GM21717 (cell line): ENCODE data around the gene PKNOX1.
"Not testable (repeated sequence)": the region's sequence is repeated elsewhere in the genome, so short reads cannot be mapped to it uniquely, and the experiment has no call there.

Source experiments
- ATAC-seq: cut with Tn5 transposase; IDR thresholded peaks from one replicate; pipeline ENCODE4 v1.9.1; 2021; ENCODE audit warnings: mild to moderate bottlenecking, moderate library complexity; ENCODE audit not compliant: unreplicated experiment

PKNOX1 gene

GRCh38 chr21:43015906-43016540, 41.7 kb downstream of the PKNOX1 start:
- no peak for ATAC-seq

DNA sequence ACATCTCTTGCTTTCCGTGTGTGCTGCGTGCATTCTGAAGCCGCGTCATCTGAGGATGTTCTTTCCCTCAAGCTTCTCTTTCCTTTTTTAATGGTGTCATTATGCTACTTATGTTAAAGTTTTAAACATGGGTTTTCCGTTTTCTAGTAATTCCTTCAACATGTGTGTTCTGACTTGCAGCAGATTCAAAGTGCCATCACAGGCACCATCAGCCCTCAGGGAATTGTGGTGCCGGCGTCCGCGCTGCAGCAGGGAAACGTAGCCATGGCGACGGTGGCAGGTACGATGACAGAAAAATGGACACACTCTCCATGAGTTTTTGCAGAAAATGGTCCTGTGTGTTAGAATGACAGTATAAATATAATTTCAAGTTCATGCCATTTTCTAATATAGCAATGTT, 42.4 kb downstream of the PKNOX1 start:
- no peak for ATAC-seq

DNA sequence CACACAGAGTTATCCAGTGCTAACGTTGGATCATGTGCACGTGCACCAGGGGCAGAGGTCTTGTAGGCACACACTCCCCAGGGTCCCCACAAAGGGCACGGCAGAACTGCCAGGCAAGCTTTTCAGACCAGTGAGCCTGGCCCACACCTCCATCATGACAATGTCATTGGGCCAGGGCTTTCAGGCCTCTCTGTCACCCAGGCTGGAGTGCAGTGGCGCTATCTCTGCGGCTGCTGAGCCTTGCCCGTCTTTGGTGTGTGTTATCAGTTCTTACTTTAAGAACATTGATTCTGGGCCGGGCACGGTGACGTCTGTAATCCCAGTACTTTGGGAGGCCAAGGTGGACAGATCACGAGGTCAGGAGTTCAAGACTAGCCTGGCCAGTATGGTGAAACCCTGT, 44.2 kb downstream of the PKNOX1 start:
- ATAC-seq: no peak

DNA sequence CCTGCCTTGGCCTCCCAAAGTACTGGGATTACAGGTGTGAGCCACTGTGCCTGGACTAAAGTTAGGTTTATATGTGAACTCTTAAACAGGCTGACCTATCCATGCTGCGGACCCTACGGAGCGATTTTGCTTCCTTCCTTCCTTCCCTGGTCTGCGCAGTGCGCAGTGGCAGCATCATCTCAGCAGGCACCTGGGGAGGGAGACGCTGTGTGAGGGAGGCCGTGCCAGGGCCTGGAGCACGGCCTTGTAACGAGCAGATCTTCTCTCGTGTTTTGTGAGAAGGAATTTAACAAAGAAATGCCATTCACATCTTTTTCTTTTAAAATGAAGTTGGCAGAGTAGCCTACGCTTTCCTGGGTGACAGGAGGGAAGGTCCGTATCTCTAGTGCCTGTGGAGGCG, 45.8 kb downstream of the PKNOX1 start:
- ATAC-seq: no peak

DNA sequence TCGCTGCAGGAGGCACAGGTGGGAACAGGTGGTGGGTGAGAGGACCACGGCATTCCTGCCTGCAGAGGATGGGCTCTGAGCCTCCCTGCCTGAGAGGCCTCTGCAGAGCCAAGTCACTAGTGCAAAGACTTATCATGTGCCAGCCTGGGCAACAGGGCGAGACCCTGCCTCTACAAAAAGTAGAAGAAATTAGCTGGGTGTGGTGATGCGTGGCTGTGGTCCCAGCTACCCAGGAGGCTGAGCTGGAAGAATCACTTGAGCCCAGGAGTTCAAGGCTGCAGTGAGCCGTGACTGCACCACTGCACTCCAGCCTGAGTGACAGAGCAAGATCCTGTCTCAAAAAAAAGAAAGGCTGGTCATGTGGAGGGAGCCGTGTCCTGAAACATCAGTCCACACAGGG, 46.4 kb downstream of the PKNOX1 start:
- ATAC-seq: no peak

DNA sequence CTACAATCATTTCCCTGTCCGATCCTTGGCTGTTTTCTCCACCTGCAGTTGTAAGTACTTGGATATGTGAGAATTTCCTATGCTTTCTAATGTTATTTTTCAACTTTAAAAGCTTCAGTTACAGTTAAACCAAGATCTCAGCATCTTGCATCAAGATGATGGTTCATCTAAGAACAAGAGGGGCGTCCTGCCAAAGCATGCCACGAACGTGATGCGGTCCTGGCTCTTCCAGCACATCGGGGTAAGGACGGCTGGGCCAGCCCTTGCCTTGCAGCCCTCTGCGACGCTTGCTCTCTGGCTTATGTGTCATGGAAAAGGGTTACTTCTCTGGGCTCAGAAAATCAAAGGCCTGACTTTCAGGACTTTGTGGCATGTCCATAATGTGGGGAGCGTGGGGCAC, 46.8 kb downstream of the PKNOX1 start:
- ATAC-seq: no peak

GRCh38 chr21:43021756-43022600, 47.6 kb downstream of the PKNOX1 start:
- no peak for ATAC-seq

- no peak for ATAC-seq
Observed at GRCh38 chr21:43023175-43023574, 48.8 kb downstream of the PKNOX1 start.

- ATAC-seq: no peak
Observed at GRCh38 chr21:43024439-43025136, 50.2 kb downstream of the PKNOX1 start.

DNA sequence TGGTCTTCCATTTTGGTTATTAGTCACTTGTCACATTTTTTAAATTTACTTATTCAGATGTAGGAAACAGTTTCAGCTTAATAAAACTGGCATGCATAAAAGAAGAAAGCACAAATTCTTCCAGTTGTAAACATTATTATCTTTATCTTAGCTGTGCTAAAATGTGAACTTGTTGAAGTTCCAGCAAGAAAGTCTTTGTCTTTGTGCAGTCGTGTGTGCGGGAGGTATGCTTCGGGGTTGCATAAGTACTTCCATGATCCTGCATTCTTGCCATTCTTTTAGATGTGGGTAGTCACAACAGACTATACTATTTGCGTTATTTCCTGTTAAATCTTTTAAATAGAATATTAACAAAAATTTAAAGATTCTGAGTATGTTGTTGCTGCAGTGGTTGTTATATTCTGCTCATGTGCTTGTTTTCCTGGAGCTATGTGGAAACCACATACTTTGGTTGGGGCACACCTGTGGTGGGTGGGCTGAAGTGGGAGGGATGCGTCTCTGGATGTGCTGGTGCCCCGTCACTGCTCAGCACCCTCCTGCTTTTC, 51.3 kb downstream of the PKNOX1 start:
- no peak for ATAC-seq

GRCh38 chr21:43027846-43028731, 53.7 kb downstream of the PKNOX1 start:
- ATAC-seq: no peak

DNA sequence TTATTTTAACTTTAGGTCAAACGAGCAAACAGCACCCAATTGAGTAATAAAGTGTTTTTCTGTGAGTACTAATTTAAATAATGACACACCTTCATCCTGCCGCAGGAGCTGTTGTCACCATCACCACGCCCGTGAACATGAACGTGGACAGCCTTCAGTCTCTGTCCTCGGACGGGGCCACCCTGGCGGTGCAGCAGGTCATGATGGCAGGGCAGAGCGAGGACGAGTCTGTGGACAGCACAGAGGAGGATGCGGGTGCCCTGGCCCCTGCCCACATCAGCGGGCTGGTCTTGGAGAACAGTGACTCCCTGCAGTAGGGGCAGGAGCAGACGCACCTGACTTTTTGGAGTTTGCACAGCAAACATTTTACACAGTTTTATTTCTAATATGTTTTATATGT, 55.4 kb downstream of the PKNOX1 start:
- no peak for ATAC-seq

GRCh38 chr21:43031121-43031619, 56.8 kb downstream of the PKNOX1 start:
- ATAC-seq: no peak

- no peak for ATAC-seq
Observed at GRCh38 chr21:43034101-43034500, 59.7 kb downstream of the PKNOX1 start.

- no peak for ATAC-seq
Observed at GRCh38 chr21:43034826-43035225, 60.5 kb downstream of the PKNOX1 start.

DNA sequence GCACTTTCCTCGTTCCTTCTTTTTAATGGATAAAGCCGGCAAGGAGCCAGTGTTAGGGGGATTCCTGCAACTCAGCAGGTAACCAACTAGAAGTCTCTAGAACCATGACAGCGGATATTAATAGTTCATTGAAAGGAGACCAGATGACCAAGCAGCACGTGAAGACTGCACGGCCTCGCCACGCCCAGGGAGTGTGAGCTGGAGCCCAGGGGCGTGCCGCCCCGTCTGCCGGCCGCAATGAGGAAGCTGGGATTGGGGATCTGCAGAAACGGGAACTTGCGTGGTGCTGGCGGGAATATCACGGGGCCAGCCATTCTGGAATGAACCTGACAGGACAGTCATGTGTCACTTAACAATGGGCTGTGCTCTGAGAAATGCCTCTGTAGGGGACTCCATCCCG, 62.5 kb downstream of the PKNOX1 start:
- ATAC-seq: not testable (repeated sequence)

- ATAC-seq: not testable (repeated sequence)
Observed at GRCh38 chr21:43037918-43038658, 63.7 kb downstream of the PKNOX1 start.

- not testable (repeated sequence) for ATAC-seq
Observed at GRCh38 chr21:43038659-43039044, 64.3 kb downstream of the PKNOX1 start.

GRCh38 chr21:43042169-43042568, 67.8 kb downstream of the PKNOX1 start:
- ATAC-seq: not testable (repeated sequence)

DNA sequence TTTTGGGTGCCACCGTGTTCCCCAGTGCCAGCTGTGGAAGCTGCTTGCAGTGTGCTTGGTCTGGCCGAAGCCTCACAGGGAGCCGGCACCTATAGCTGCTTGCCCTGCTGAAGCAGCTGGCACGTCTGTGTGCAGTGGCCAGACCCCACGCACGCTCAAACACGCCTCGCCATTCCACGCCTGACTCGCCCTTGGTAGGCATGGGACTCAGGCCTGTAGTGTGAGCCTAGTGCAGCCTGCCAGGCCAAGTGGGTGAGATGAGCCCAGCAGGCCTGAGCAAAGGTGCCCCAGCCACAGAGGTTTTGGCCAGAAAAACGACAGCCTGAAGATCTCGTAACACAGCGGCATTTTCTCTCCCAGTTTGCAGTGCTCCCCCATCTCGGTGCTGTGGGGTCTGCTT, 68.9 kb downstream of the PKNOX1 start:
- ATAC-seq: not testable (repeated sequence)
